GM10847 (cell line): ENCODE results near the gene GRID1.

ENCODE experiments used
- POLR2A ChIP-seq: IDR thresholded peaks from 2 replicates; pipeline ENCODE4 v1.6.1; 2011; ENCODE audit not compliant: insufficient read length; ENCODE audit errors: extremely low read depth

Gene GRID1

GRCh38 chr10:86250399-86250798 is 116.2 kb downstream of the GRID1 start:
- TF ChIP-seq POLR2A: no peak

- no peak for TF ChIP-seq POLR2A
Measured at GRCh38 chr10:86249794-86250193, 116.8 kb downstream of the GRID1 start.

- TF ChIP-seq POLR2A: no peak
Measured at GRCh38 chr10:86248062-86248461, 118.5 kb downstream of the GRID1 start.

DNA sequence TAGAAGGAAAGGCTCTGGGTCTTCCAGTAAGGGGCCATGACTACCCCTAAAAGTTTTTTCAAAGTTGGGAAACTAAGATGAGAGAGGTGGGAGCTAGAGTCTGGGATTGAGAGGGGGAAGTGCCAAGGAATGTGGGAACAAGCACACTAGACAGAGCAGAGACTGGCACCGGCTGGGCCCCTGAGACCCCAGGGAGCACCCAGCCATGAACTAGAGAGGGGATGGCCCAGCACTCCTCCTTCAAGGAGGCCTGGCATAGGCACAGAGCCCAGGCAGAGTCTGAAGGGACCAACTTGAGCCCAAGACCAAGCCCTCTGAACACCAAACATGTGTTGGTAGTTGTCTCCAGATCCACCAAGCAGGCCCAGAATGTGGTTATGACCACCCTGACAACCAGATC is 119.0 kb downstream of the GRID1 start:
- no peak for TF ChIP-seq POLR2A

GRCh38 chr10:86247073-86247472 is 119.5 kb downstream of the GRID1 start:
- TF ChIP-seq POLR2A: no peak

- no peak for TF ChIP-seq POLR2A
Measured at GRCh38 chr10:86246279-86246940, 120.2 kb downstream of the GRID1 start.

- TF ChIP-seq POLR2A: no peak
Measured at GRCh38 chr10:86245015-86245394, 121.6 kb downstream of the GRID1 start.

DNA sequence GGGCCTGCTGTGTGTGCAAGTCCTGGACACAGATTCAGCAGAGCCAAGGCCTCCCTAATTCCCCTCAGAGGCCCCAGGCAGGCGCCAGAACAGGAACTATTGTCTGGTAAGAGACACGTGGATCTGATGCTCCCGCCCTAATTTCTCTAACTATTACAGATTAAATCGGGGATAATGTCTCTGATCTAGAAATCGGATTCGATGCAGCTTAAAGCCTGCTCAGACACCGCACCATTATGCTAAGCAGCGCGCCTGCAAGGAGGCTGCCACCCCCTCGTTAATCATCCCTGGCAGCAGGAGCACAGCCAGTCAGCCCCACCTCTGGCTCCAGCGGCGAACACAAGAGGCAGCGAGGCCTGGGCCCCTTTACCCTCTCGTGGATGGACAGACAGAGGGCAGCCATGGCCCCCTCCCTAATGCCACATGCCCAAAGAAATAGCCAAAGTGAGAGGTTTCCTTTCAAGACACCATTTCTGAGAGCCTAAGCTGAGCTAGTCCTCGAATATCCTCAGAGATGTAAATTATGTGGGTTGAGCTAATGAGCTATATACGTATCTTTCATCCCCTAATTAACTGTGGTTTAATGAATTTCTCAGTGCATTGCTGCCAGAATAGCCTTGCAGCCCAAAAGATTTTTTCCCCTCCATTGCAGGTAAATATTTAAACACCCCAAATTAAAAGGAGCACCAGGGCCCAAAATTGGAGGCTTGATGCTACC is 122.1 kb downstream of the GRID1 start:
- no peak for TF ChIP-seq POLR2A

DNA sequence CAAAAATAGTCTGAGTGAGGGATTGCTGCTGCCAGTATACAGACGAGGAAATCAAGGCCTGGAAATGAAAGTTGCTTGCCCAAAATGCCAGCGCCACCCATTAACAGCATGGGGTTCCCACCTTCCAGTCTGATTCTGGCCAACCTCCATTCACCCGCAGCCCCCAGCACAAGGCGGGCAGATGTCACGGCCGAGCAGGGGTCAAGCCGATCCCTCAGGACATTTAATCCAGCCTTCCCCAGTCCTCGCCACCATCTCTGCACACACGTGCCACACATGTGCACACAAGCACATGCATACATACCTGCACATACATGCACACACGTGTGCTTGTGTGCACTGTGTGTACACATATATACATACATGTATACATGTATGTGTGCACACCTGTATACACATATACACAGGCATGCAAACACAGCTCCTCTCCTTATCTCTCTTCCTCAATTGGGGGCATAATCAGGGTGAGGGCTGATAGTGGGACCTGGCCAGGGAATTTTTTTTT is 122.9 kb downstream of the GRID1 start:
- TF ChIP-seq POLR2A: no peak

DNA sequence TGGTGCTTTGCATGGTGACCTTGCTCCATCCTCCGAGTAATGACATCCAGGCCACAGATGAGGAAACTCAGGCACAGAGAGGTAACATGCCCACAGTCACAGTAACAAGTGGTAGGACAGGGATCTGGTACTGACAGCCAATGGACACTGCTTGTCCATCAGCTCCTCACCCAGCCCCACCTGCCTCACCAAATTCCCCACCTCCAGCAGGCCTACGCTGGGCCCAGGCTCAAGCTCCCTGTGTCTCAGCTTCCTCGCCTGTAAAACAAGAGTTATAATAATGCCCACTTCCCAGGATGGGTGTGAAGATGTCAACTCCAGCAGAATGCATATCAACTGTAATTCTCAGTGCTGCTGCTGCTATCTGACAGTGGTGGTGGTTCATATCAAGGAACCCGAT is 123.8 kb downstream of the GRID1 start:
- TF ChIP-seq POLR2A: no peak

DNA sequence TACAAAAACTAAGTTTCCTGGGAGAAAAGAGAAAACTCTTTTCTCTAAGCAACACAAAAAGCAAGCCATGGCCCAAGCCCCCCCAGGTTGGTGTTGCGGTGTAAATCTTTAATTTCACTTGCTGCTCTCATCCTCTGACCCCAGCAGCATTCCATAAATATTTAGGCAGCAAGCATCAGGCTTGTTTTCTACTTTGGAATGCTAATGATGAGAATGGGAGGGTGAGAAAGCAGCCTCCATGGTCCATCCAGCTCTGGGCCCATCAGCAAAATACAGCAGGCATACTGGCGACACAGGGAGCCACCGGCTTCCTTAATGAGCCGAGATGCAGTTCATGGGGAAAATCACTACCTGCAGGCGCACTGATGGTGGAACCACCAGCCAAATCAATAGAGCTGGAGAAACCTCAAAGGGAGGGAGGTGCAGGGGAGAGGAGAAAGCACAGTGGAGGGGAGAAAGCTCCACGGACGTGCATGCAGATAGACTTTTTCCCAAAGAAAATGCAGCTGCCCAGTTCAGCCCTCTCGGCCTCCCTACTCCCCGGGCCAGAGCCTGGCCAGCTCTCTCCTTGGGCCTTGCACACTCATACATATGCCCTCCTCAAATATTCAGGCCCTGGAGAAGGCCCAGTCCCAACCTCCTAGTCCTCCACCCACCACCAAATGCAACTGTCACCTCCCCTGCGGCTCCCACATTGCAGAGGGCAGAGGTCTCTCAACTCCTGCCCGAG is 131.9 kb downstream of the GRID1 start:
- TF ChIP-seq POLR2A: no peak

DNA sequence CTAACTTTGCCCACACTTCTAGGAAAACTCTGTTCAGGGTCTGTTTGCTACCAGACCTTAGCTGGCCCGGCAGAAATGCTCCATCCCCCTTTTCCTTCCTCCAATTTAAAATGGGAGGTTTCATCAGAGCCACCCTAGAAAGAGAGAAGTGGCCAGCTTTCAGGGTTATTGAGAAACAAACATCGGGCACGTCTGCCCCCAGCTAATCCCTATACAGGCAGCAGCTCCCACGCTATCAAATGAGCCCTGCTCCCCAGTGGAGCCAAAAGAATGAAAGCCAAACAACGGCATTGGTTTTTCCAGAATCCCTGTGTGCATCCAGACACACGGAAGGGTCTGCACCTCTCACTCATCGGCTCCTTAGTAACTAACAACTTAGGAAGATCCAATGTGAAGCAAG is 132.5 kb downstream of the GRID1 start:
- no peak for TF ChIP-seq POLR2A

DNA sequence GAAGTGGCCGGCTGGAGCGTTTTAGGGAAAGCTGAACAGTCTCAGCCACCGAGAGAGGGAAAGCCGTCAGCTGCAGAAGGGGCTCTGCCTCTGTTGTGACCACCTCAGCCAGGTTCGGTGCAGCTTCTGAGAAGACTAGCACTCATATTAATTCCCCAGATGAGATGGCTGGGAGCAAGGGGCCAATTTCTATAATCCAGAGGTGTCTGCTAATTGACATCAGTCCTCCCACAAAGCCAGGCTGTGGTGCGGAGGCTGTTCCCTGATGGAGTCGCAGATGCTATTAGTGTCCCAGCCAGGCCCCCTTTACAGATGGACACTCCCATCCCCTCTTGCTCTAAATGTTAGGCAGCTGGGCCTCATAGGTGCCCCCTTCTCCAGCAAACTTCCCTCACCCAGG is 133.5 kb downstream of the GRID1 start:
- no peak for TF ChIP-seq POLR2A

GRCh38 chr10:86232644-86233043 is 134.0 kb downstream of the GRID1 start:
- TF ChIP-seq POLR2A: no peak

- TF ChIP-seq POLR2A: no peak
Measured at GRCh38 chr10:86231796-86232560, 134.6 kb downstream of the GRID1 start.

GRCh38 chr10:86230557-86231180 is 135.9 kb downstream of the GRID1 start:
- TF ChIP-seq POLR2A: no peak
